HG03460 (cell line): Measurements from ENCODE around the gene NECAB2.
"Not testable (repeated sequence)": the region's sequence is repeated elsewhere in the genome, so short reads cannot be mapped to it uniquely, and the experiment has no call there.

Experiments
- ATAC-seq: cut with Tn5 transposase; IDR thresholded peaks from one replicate; pipeline ENCODE4 v1.9.1; 2021; ENCODE audit not compliant: unreplicated experiment

Gene NECAB2

DNA sequence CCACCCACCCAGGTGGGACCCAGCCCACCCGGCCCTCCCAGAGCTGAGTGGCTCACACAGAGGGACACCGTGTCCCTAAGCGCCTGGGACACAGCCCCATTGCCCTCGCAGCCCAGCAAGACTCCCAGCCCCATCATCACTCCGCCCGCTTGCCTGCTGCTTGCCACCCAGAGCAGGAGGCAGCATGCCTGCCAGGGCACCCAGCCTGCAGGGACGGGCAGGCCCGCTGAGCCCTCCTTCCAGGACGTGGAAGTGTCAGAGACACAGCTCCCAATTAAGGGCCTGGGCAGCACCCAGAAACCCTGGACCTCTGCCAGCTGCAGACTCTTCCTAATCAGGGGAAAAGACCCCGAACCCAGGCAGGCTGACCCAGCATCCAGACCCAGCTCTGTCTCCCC lies 32.2 kb upstream of the NECAB2 start:
- no peak for ATAC-seq

DNA sequence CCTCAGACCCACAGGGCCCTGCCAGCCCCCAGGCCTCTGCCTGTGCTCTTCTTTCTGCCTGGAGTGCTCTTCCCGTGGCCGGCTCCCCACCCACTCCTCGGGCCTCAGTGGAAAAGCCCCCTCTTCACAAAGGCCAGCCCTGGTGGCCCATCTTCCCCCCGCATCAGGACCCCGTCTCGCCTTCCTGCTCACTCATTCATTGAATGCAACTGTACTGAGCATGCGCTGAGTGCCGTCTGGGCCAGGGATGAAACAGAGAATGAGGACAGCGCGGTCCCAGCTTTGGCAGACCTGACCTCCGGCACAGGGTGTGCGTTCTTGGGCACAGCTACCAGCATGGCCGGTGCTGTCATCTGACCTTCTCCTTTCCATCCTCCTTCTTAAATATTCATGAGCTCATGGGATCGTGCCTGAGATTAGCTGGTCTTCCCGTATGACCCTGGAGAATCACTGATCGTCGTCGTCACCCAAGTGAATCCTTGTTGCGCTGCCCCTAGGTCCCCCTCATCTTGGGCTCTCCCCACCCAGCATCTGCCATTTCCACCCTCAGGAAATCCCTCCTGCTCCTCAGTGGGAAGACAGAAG lies 31.4 kb upstream of the NECAB2 start:
- ATAC-seq, result no peak

DNA sequence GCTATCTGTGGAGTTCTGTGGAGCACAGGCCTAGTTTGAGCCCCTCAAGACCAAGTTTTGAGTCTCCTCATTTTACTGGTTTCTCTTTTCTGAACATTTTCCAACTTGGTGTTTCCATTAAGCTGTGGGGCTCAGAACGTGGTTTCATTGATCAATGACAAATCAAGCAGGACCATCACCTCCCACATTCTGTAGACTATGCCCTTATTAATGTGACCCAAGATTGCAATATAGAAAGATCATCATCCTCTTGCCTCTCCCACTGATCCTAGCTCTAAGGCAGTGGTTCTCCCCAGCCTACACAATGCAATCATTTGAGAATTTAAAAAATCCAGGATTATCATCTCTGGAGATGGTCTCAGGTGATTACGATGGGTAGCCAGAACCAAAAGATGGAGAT lies 30.8 kb upstream of the NECAB2 start:
- ATAC-seq, result no peak

DNA sequence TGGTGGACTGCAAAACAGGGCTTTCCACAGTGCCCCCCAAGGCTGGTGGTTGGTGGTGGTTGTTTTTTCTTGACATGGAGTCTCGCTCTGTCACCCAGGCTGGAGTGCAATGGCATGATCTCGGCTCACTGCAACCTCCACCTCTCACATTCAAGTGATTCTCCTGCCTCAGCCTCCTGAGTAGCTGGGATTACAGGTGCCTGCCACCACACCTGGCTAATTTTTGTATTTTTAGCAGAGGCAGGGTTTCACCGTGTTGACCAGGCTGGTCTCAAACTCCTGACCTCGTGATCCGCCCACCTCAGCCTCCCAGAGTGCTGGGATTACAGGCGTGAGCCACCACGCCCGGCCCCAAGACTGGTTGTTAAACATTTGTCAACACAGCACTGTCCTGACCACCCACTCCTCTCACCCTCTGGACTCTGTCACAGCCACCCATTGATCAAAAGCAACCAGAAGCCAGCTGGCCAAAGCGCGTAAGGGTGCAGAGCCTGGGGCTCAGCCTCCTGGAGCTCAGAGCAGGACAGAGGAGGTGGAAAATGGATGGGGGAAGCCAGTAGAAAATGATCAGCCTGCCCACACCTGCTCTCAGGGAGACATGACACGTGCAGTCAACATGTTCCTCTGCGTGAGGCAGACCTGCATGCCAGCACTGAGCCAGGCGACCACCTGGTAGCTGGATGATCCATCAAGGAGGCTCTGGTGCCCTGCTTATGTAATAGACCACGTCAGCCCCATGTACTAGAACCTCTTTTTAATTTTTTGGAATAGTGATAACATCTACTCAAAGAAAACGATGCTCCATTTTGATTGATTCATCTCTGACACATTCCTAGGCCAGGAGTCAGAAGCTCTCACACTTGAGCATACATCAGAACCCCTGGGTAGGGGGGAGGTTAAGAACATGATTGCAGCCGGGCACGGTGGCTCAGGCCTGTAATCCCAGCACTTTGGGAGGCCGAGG lies 29.8 kb upstream of the NECAB2 start:
- no peak for ATAC-seq

DNA sequence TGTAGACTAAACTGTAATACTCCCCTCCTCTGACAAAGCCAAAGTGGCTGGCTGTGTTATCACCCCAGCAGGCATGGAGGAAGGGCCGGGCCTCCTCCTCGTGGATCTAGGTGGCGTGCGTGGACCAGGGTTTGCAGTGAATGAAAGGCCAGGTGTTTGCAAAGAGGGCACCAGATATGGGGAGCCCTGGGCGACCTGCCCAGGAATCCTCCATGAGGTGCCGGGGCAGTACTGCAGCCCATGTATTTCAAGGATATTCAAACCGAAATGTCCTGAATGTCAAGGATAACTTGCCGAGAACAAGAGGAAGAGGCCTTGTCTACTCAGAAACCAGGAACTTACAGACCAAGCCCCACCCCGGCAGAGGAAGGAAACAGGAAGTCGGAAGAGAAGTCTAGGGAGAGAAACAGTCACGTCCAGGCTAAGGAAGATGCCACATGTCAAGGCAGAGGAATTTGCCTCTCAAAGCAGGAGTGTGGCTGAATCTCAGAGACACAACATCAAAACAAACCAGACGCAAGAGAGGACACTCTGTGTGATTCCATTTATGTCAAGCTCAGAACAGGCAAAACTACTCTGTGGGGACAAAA lies 28.7 kb upstream of the NECAB2 start:
- ATAC-seq, result no peak

GRCh38 chr16:83940119-83940518 lies 27.9 kb upstream of the NECAB2 start:
- ATAC-seq, result no peak

- ATAC-seq, result no peak
These were observed 27.2 kb upstream of the NECAB2 start for GRCh38 chr16:83940630-83941378.

DNA sequence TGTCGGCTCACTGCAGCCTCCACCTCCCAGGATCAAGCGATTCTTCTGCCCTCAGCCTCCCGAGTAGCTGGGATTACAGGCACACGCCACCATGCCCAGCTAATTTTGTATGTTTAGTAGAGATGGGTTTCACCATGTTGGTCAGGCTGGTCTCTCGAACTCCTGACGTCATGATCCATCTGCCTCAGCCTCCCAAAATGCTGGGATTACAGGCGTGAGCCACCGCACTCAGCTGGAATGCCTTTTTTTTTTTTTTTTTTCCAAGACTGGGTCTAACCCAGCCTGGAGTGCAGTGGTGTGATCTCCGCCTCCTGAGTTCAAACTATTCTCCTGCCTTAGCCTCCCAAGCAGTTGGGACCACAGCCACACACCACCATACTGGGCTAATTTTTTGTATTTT lies 26.5 kb upstream of the NECAB2 start:
- not testable (repeated sequence) for ATAC-seq

DNA sequence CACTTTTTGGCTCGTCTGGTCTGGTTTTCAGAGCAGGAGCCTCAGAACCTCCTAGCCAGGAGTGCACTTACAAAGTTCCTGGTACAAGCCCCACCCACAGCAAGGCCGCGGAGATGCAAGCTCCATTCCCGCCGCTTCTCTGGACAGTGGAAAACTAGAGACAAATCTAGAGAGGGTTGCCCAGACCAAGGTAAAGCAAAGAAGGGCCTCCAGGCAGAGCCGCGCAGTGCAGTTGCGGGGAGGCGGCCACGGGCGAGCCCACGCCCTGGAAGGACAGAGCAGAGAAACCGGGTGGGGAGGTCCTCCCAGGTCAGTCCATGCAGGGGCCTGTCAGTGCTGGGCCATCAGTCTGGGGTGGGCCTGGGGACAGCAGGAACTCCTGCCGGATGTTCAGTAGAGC lies 26.0 kb upstream of the NECAB2 start:
- ATAC-seq, result no peak

GRCh38 chr16:83942815-83943515 lies 25.1 kb upstream of the NECAB2 start:
- ATAC-seq, result no peak

DNA sequence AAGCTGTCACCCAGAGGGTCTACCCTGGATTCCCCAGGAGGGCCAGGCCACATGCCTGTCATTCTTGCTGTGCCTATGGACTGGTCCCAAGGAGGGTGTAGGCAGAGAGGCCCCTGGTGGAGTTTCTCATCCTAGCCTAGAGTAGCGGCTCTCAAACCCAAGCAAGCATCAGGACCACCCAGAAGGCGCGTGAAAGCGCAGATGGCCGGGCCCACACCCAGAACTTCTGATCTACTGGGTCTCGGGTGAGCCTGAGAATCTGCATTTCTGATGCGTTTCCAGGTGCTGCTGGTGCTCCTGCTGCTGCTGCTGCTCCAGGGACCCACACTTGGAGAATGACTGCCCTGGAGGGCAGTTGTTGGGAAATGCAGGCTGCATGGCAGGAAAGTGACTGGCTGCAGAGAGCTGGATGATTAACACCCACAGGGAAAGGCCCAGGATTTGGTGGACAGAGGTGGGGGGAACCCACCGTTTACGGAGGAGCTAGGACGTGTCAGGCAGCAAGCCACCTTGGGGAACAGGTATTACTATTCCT lies 24.5 kb upstream of the NECAB2 start:
- ATAC-seq, result no peak

DNA sequence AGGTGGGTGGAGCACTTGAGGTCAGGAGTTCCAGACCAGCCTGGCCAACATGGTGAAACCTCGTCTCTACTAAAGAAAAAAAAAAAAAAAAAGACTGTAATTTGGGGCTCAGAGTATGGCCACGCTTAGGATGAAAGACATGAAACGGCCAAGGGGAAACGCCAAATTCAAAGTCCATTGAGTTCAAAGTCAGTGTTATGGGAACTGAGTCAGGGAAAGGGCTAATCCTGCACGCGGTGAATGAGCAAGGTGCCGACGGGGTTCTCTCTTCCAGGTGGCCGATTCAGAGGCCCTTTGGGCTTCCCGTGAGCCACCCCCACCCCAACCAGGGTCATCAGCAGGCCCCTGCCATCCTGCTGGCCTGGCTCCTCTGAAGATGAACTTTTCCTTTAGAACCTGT lies 22.5 kb upstream of the NECAB2 start:
- no peak for ATAC-seq

GRCh38 chr16:83946154-83946780 lies 21.8 kb upstream of the NECAB2 start:
- ATAC-seq, result no peak

DNA sequence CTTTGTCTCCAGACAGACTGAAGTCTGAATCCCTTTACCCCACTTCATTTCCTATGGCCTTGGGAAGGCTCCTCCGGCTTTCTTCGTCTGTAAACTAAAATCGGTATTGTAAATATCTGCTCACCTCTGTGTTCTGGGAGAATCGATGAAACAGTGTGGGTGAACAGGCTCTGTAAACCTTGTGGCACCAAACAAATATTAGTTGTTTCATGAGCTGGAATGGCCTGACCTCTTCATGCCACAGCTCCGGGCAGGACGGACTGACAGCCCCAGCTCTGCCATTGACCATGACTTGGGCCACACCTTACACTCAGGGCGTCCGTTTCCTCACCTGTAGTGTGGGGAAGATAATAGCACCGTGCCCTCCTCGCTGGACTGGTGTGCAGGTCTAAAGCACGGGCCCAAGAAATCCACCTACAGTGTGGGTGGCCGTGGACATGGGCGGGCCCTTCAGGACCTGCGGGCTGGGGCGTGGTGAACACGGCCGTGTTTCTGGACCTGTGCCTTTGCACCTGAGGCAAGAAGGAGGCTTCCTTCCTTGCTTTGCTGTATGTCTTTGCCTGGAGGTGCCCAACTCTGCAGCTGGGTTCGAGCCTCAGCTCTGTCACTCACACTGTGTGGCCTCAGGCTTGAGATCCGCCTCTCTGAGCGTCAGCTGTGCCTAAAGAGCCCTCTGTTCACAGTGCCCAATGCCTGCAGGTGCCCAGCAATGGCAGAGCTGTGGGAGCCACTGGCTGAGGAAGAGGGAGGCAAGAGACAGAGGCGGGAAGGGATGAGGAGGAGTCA lies 21.1 kb upstream of the NECAB2 start:
- no peak for ATAC-seq

GRCh38 chr16:83947642-83948234 lies 20.3 kb upstream of the NECAB2 start:
- ATAC-seq, result no peak

- ATAC-seq, result no peak
These were observed 18.9 kb upstream of the NECAB2 start for GRCh38 chr16:83948914-83949723.

DNA sequence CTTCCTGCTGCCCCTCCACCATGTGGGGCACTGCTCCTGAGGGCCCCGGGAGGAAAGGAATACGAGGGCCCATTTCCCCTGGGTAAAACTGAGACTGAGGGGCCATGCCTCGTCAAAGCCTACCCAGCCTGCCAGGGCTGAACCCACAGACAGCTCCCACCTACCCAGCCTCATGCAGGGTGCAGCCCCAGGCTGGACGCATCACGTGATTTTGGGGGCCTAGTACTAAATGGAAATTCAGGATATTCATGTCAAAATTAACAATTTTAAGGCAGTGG lies 18.4 kb upstream of the NECAB2 start:
- ATAC-seq, result no peak

- ATAC-seq, result not testable (repeated sequence)
These were observed 17.1 kb upstream of the NECAB2 start for GRCh38 chr16:83950862-83951399.
